Heart left ventricle (tissue), 16 donors: ENCODE results near the gene STAP2. TPM values are rescaled to one million over a fixed set of nuclear protein-coding genes. Genes with fewer than 3 reads are reported as not detected.

Experiments
- ATAC-seq, 4 donors: fragments of 200-7000 bp; cut with Tn5 transposase; one replicate each; pipeline ENCODE4 v1.9.1; 2020 to 2022; ENCODE audit warnings: moderate library complexity in 4 of 4, mild to moderate bottlenecking in 3 of 4, moderate number of reproducible peaks in 1 of 4
- DNase-seq, 5 donors: peaks; one replicate each; pipeline ENCODE4 v3.0.0-alpha.2; 2020
- H3K27ac ChIP-seq, 12 donors: fragments of 200-600 bp; sonication (generic) in 4 of 12; one replicate each; pipeline versions ENCODE4 v1.5.0 to v1.8.0; 2016 to 2022; ENCODE audit warnings: mild to moderate bottlenecking in 2 of 12
- H3K27me3 ChIP-seq, 9 donors: fragments of 200-600 bp; sonication (generic) in 2 of 9; one replicate each; pipeline versions ENCODE4 v1.5.1 to v1.8.0; 2016 to 2022; ENCODE audit warnings: mild to moderate bottlenecking in 3 of 9
- H3K36me3 ChIP-seq, 9 donors: fragments of 200-600 bp; sonication (generic) in 2 of 9; one replicate each; pipeline versions ENCODE4 v1.5.0 to v1.8.0; 2018 to 2022; ENCODE audit warnings: mild to moderate bottlenecking in 2 of 9
- H3K4me1 ChIP-seq, 12 donors: fragments of 200-600 bp; sonication (generic) in 4 of 12; one replicate each; pipeline versions ENCODE4 v1.5.0 to v1.8.0; 2016 to 2022; ENCODE audit warnings: mild to moderate bottlenecking in 3 of 12
- H3K4me3 ChIP-seq, 12 donors: fragments of 200-600 bp; sonication (generic) in 4 of 12; one replicate each; pipeline versions ENCODE4 v1.5.0 to v1.8.0; 2017 to 2022; ENCODE audit warnings: mild to moderate bottlenecking in 9 of 12, moderate library complexity in 4 of 12
- H3K9me3 ChIP-seq, 12 donors: fragments of 200-600 bp; sonication (generic) in 4 of 12; one replicate each; pipeline versions ENCODE4 v1.5.0 to v1.8.0; 2016 to 2022; ENCODE audit warnings: mild to moderate bottlenecking in 1 of 12
- POLR2A ChIP-seq, 2 donors: fragments of 450-650 bp; IDR thresholded peaks; one replicate each; pipeline ENCODE4 v1.6.1; 2017; ENCODE audit warnings: antibody characterized with exemption in 2 of 2, mild to moderate bottlenecking in 2 of 2, moderate library complexity in 2 of 2
- WGBS, 4 donors: extraction: QIAGEN DNeasy Blood & Tissue Kit in 2 of 4; methylation state at CpG; one replicate each; pipeline versions ENCODE4 v1.1.5 to v1.1.7; 2013 to 2018; 5-methylcytosine and 5-hydroxymethylcytosine counted together
- intact Hi-C, 10 donors: fragments of 100-400 bp; cut with DNase I; formaldehyde crosslinking; loops; one replicate each; pipeline versions ENCODE4 v1.11.1 to v1.14.2; 2022
- polyA plus RNA-seq, 2 donors: library from polyadenylated mRNA; stranded (reverse); fragments of 200-250 nt; gene quantifications; one replicate each; pipeline ENCODE4 v1.2.3, GENCODE V29; 2013
- total RNA-seq, 9 donors: library from RNA; depleted of rRNA in 2 of 9; stranded (reverse); fragments of >200 nt in 2 of 9; fragmentation: NEBNext Ultra II Directional in 3 of 9; extraction: Animal tissue kit (Norgen Biotek cat#: 25700) in 3 of 9; gene quantifications; one replicate each; pipeline versions ENCODE4 v1.1.0 to v1.2.4, GENCODE V29; 2016 to 2023
- TF ChIP-seq, protein P1 (sequence below), 12 donors: fragments of 200-600 bp; sonication (generic) in 4 of 12; IDR thresholded peaks; one replicate each; pipeline versions ENCODE4 v1.5.0 to v1.8.0; 2018 to 2022; ENCODE audit warnings: antibody characterized with exemption in 12 of 12, mild to moderate bottlenecking in 5 of 12
- donor health status: ischemic (EF 13 %, LVEDD 7.1; RV severe dilation, severe dysfunction).
- donor health status: healthy with polysubstance abuse.
- donor health status: DM: no; HTN: yes; CAD: no.
- donor health status: DM: no; HTN: no; CAD: no.
- donor health status: ischemic (EF 25% LVEDD 6.9; RV normal size, moderate dysfunction).
- donor health status: ischemic (EF 25% LVEDD 5.7; RV mildly dilated, moderate dysfunction).
- donor health status: healthy.
- donor health status: DM: yes; HTN: yes; CAD: no.
- donor health status: ischemic (EF 35%, LVEDD 5.7; RV mildly dilated, moderate dysfunction).
- donor health status: nonischemic (EF 11% LVEDD 7.7; RV severe dilation, severe dysfunction).
- donor health status: DM: yes; HTN: yes; CAD: no.
- donor health status: PGD.
- donor health status: ischemic (EF 29% LVEDD 5.4; RV normal size, mild dysfunction).
- donor health status: nonischemic (EF 23%, LVEDD 6.1; RV moderate dilation, normal function).

Gene STAP2
- total and polyA plus RNA-seq, 11 donors: 0.67 to 14.2 (median 1.9) TPM

DNA sequence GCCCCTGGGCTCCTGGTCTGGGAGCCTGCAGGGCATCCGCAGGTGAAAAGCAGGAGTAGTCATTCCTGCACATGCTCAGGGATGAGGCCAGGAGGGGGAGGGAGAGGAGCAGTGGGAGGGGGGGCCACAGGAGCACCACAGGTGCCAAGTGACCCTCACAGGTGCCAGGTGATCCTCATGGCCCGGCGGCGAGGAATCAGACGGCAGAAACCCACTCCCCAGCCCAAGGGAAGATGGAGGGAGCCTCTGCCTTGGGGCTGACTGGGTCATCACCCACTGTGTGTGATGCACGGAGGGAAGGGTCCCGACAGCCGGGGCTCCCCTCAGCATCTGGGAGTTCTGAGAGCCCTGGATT, 34.4 kb upstream of the STAP2 start:
- Histone ChIP-seq H3K27ac (peak overlapping the region in 11 of 12 donors; percentile 72 to 94 (median 83)), H3K27me3 (no peaks in the 10 kb centered on the region), H3K9me3 (no peaks in the 10 kb centered on the region), H3K4me1 (peaks cover 24 to 100% (median 90%) of the 10 kb centered on the region in 12 donors), H3K36me3 (peaks cover 0 to 11% (median 0%) of the 10 kb centered on the region in 9 donors), H3K4me3 (no peak overlapping the region)
- ATAC-seq (no peak), DNase-seq (no peak)
- intact Hi-C loops: loop anchor here in 1 of 10 donors (2.0 kb wide), 1 partner anchor 26 kb away; no protein-coding TSS in a partner anchor
- TF ChIP-seq, protein P1, sequence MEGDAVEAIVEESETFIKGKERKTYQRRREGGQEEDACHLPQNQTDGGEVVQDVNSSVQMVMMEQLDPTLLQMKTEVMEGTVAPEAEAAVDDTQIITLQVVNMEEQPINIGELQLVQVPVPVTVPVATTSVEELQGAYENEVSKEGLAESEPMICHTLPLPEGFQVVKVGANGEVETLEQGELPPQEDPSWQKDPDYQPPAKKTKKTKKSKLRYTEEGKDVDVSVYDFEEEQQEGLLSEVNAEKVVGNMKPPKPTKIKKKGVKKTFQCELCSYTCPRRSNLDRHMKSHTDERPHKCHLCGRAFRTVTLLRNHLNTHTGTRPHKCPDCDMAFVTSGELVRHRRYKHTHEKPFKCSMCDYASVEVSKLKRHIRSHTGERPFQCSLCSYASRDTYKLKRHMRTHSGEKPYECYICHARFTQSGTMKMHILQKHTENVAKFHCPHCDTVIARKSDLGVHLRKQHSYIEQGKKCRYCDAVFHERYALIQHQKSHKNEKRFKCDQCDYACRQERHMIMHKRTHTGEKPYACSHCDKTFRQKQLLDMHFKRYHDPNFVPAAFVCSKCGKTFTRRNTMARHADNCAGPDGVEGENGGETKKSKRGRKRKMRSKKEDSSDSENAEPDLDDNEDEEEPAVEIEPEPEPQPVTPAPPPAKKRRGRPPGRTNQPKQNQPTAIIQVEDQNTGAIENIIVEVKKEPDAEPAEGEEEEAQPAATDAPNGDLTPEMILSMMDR (IDR thresholded peaks at IDR 0.05): no peak
- no peak for TF ChIP-seq POLR2A (IDR thresholded peaks at IDR 0.05)
- 77 to 91% (median 89%) methylated on average over 6 to 8 of the region's 8 CpGs for WGBS, 4 donors

DNA sequence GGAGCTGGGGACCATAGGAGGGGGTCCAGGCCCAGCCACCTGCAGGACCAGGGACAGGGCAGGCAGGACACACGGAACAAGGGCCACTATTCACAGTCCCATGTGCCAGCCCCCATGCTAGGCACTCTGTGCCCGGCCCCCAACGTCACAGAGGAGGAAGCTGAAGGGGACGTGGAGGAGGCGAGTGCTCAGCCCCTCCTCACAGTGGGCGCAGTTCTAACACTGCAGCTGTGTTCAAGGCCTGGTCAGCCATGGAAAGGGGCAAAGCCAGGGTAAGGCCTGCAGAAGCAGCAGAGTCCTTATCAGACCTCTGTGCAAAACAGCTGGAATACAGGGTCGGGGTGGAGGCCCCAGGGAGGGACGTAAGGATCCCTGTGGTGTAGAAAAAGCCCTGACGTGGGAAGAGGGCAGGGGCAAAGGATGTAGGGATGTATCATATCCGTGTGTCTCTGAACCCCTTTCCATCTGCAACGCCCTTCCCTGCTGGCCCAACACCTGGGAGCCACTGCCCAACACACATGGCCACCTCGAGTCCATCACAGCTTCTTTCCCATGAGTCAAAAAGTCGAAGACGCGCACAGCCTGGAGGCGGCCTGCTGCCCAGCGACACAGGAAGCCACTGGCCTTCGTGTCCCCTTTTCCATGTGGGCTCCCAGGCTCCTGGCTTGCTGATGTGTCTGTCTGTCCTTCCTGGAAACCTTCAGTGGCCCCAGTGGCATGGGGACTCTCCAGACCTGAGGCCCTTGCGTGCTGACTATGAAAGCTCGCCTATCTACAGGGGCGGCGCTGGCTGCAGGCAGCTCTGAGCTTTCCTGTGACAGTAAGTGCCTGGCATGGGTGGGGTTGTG, 33.8 kb upstream of the STAP2 start:
- intact Hi-C loops: loop anchor here in 1 of 10 donors (2.0 kb wide), 1 partner anchor 26 kb away; no protein-coding TSS in a partner anchor
- peak overlapping the region in 8 of 12 donors; percentile 72 to 94 (median 81) for H3K27ac ChIP-seq
- no peaks in the 10 kb centered on the region for H3K9me3 ChIP-seq
- no peaks in the 10 kb centered on the region for H3K27me3 ChIP-seq
- WGBS, 4 donors: 80 to 89% (median 87%) methylated on average over 19 to 22 of the region's 22 CpGs
- no peak overlapping the region for H3K4me3 ChIP-seq
- peaks cover 24 to 100% (median 93%) of the 10 kb centered on the region in 12 donors for H3K4me1 ChIP-seq
- H3K36me3 ChIP-seq: peaks cover 0 to 9% (median 0%) of the 10 kb centered on the region in 9 donors
- TF ChIP-seq, protein P1 (IDR thresholded peaks at IDR 0.05): no peak
- no peak for TF ChIP-seq POLR2A (IDR thresholded peaks at IDR 0.05)
- no peak for ATAC-seq
- no peak for DNase-seq

DNA sequence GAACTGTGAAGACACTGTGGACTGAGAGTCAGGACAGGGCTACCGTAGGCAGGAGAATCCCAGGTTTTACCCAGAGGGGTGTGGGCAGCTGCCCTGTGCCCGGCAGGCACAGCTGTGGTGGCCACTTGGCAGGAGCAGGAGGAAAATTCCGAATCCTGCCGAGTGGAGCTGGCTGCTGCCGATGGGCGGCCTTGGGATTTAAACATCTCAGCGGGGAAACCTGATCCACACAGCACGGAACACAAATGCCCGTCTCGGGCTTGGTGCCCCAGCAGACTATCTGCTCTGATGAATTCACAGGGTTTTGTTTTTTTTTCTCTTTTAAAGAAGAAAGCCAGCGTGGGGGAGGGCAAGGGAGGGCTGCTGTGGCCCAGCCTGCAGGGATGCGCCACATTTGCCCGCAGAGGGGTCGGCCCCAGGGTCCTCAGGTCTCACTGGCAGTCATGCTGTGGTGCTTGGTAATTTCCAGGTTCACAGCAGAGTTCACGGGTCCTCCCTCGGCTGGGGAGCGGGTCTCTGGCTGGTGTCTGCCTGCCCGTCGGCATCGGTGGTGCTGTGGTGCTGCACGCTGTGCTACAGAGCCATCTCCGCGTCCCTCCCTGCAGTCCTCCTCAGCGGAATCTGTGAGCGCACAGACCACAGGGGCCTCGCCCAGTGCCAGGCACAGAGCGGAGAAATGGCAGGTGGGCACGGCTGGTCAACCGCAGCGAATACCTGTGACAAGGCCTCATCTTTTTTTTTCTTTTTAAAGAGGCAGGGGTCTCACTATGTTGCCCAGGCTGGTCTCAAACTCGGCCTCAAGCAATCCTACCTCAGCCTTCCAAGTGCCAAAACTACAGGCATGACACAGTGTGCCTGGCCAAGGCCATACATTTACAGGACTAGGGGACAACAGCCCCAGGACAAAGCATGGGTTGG, 32.9 kb upstream of the STAP2 start:
- H3K36me3 ChIP-seq: peaks cover 0 to 15% (median 0%) of the 10 kb centered on the region in 9 donors
- TF ChIP-seq POLR2A (IDR thresholded peaks at IDR 0.05): no peak
- TF ChIP-seq, protein P1 (IDR thresholded peaks at IDR 0.05): no peak
- DNase-seq (peak in 3 of 5 donors; percentile 19 to 60 (median 47)), ATAC-seq (no peak)
- H3K9me3 ChIP-seq: no peaks in the 10 kb centered on the region
- H3K27ac ChIP-seq: peak overlapping the region in 2 of 12 donors; percentile 19 to 94
- peaks cover 24 to 96% (median 87%) of the 10 kb centered on the region in 12 donors for H3K4me1 ChIP-seq
- intact Hi-C loops: loop anchor here in 1 of 10 donors (2.0 kb wide), 1 partner anchor 27 kb away; no protein-coding TSS in a partner anchor
- H3K27me3 ChIP-seq: no peaks in the 10 kb centered on the region
- no peak overlapping the region for H3K4me3 ChIP-seq
- 82 to 91% (median 85%) methylated on average over 23 to 31 of the region's 31 CpGs for WGBS, 4 donors
